Measurements from ENCODE around the gene PYGB. TPM values are rescaled to one million over a fixed set of nuclear protein-coding genes. Genes with fewer than 3 reads are reported as not detected.
"Not testable (repeated sequence)": the region's sequence is repeated elsewhere in the genome, so short reads cannot be mapped to it uniquely, and the experiment has no call there.

The PYGB gene
- total RNA-seq, 2 donors from 2014 or later: 231 to 261 TPM

GRCh38 chr20:25236450-25237304 is 11.2 kb upstream of the PYGB start:
- H3K4me1 ChIP-seq (replicated peaks): peaks cover 16% of the 10 kb centered on the region

DNA sequence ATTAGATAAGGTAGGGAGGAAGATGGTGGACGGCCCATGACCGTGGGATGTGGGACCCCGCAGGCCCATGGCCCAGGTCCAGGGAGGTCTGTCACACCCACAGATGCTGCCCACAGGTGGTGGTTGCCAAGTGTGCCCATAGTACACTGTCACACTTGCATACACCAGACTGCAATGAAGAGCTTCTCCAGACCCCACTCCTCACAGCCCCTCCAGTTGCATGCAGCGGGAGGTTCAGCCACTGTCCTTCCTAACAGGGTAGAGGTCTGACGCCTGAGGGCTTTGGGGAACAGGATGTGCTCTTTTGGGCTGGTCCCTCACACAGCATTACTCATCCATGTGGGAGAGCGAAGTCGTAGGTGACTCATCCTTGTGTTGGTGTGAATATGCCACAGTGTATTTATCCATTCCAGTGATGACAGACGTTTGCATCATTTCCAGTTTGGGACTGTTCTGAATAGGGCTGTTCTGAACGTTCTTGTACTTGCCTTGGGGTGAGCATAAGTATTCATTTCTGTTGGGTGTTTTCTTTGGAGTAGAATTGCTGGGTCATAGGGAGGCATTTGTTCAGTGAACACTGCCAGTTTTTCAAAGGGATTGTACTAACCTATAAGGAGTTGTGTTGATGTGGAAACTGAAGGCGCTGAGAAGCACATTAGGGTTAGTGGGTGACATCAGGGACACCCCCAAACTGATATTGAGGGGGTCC is 10.1 kb upstream of the PYGB start:
- whole genome bisulfite sequencing: 42% methylated on average over 10 of the region's 10 CpGs

More at GRCh38 chr20:25236450-25237304, 11.2 kb upstream of the PYGB start:
- DNase-seq (ENCODE audit: low spot score): no peak
- H3K9me3 ChIP-seq: no peaks in the 10 kb centered on the region
- H3K4me3 ChIP-seq: no peak overlapping the region
- no peaks in the 10 kb centered on the region for H3K27me3 ChIP-seq (replicated peaks; ENCODE audit: insufficient read depth)
- peak overlapping the region; percentile 71 to 82 for H3K27ac ChIP-seq
- TF ChIP-seq POLR2A (IDR thresholded peaks at IDR 0.05) (no peak), POLR2AphosphoS5 (IDR thresholded peaks at IDR 0.05) (no peak)
- TF ChIP-seq, protein P1, sequence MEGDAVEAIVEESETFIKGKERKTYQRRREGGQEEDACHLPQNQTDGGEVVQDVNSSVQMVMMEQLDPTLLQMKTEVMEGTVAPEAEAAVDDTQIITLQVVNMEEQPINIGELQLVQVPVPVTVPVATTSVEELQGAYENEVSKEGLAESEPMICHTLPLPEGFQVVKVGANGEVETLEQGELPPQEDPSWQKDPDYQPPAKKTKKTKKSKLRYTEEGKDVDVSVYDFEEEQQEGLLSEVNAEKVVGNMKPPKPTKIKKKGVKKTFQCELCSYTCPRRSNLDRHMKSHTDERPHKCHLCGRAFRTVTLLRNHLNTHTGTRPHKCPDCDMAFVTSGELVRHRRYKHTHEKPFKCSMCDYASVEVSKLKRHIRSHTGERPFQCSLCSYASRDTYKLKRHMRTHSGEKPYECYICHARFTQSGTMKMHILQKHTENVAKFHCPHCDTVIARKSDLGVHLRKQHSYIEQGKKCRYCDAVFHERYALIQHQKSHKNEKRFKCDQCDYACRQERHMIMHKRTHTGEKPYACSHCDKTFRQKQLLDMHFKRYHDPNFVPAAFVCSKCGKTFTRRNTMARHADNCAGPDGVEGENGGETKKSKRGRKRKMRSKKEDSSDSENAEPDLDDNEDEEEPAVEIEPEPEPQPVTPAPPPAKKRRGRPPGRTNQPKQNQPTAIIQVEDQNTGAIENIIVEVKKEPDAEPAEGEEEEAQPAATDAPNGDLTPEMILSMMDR (IDR thresholded peaks at IDR 0.05): no peak
- H3K36me3 ChIP-seq: no peaks in the 10 kb centered on the region
- intact Hi-C loops (cut with DNase I): no loop called here
- 81% methylated on average over 15 of the region's 15 CpGs for WGBS

GRCh38 chr20:25238319-25239037 is 9.4 kb upstream of the PYGB start:
- H3K9me3 ChIP-seq: no peaks in the 10 kb centered on the region
- H3K4me1 ChIP-seq (replicated peaks): peaks cover 11% of the 10 kb centered on the region
- H3K4me3 ChIP-seq: no peak overlapping the region
- H3K27me3 ChIP-seq (replicated peaks; ENCODE audit: insufficient read depth): no peaks in the 10 kb centered on the region
- no peaks in the 10 kb centered on the region for H3K36me3 ChIP-seq
- H3K27ac ChIP-seq: peak overlapping the region; percentile 52 to 55
- no peak for DNase-seq (ENCODE audit: low spot score)
- 90% methylated on average over 12 of the region's 12 CpGs for WGBS
- TF ChIP-seq POLR2AphosphoS5 (IDR thresholded peaks at IDR 0.05): no peak
- TF ChIP-seq, protein P1 (IDR thresholded peaks at IDR 0.05): no peak
- no peak for TF ChIP-seq POLR2A (IDR thresholded peaks at IDR 0.05)
- intact Hi-C loops (cut with DNase I): no loop called here

More for the DNA sequence above, 10.1 kb upstream of the PYGB start:
- peaks cover 11% of the 10 kb centered on the region for H3K4me1 ChIP-seq (replicated peaks)
- DNase-seq (ENCODE audit: low spot score): peak; percentile 78
- no peaks in the 10 kb centered on the region for H3K9me3 ChIP-seq
- no peaks in the 10 kb centered on the region for H3K36me3 ChIP-seq
- intact Hi-C loops (cut with DNase I): no loop called here
- H3K4me3 ChIP-seq: no peak overlapping the region
- H3K27ac ChIP-seq: peak overlapping the region; percentile 52 to 55
- TF ChIP-seq, protein P1 (IDR thresholded peaks at IDR 0.05): no peak
- peak; percentile 96 for TF ChIP-seq POLR2AphosphoS5 (IDR thresholded peaks at IDR 0.05)
- TF ChIP-seq POLR2A (IDR thresholded peaks at IDR 0.05): no peak
- H3K27me3 ChIP-seq (replicated peaks; ENCODE audit: insufficient read depth): no peaks in the 10 kb centered on the region

- H3K4me1 ChIP-seq (replicated peaks): peaks cover under 1% of the 10 kb centered on the region
- TF ChIP-seq POLR2A (IDR thresholded peaks at IDR 0.05): no peak
- TF ChIP-seq POLR2AphosphoS5 (IDR thresholded peaks at IDR 0.05): no peak
- TF ChIP-seq, protein P1 (IDR thresholded peaks at IDR 0.05): no peak
- intact Hi-C loops (cut with DNase I): no loop called here
- no peak overlapping the region for H3K27ac ChIP-seq
- no peaks in the 10 kb centered on the region for H3K9me3 ChIP-seq
- WGBS: 94% methylated on average over 19 of the region's 19 CpGs
- no peaks in the 10 kb centered on the region for H3K36me3 ChIP-seq
- DNase-seq (ENCODE audit: low spot score): no peak
- no peak overlapping the region for H3K4me3 ChIP-seq
- no peaks in the 10 kb centered on the region for H3K27me3 ChIP-seq (replicated peaks; ENCODE audit: insufficient read depth)
These were observed 8.2 kb upstream of the PYGB start for GRCh38 chr20:25239387-25240370.

GRCh38 chr20:25240851-25241658 is 6.8 kb upstream of the PYGB start:
- H3K4me1 ChIP-seq (replicated peaks); H3K27me3 ChIP-seq (replicated peaks; ENCODE audit: insufficient read depth); H3K36me3 ChIP-seq; H3K4me3 ChIP-seq; H3K9me3 ChIP-seq; H3K27ac ChIP-seq; intact Hi-C loops (cut with DNase I); DNase-seq (ENCODE audit: low spot score): not testable (repeated sequence)
- 70% methylated on average over 9 of the region's 9 CpGs for WGBS

- H3K27me3 ChIP-seq (replicated peaks; ENCODE audit: insufficient read depth); H3K4me1 ChIP-seq (replicated peaks); H3K36me3 ChIP-seq; H3K4me3 ChIP-seq; H3K9me3 ChIP-seq; intact Hi-C loops (cut with DNase I); H3K27ac ChIP-seq; DNase-seq (ENCODE audit: low spot score): not testable (repeated sequence)
- 43% methylated on average over 4 of the region's 4 CpGs for WGBS
These were observed 6.3 kb upstream of the PYGB start for GRCh38 chr20:25241659-25241955.

All from prostate gland (tissue), 2 donors.